NT2/D1 (cell line): ENCODE results near the gene RAB11FIP4.

Experiments used
- DNase-seq: peaks from one replicate; pipeline ENCODE4 v3.0.0-alpha.2; 2011; ENCODE audit warnings: low read depth, low spot score
- H3K27me3 ChIP-seq: 2 replicates; pipeline ENCODE4 v1.6.0; 2011; ENCODE audit warnings: mild to moderate bottlenecking; ENCODE audit not compliant: insufficient read length, insufficient read depth
- H3K36me3 ChIP-seq: 2 replicates; pipeline ENCODE4 v1.6.1; 2011; ENCODE audit warnings: mild to moderate bottlenecking, low read length, mixed read lengths; ENCODE audit not compliant: insufficient read depth, insufficient read length
- H3K4me1 ChIP-seq: 2 replicates; pipeline ENCODE4 v1.5.1; 2011; ENCODE audit not compliant: insufficient read depth, insufficient read length
- H3K4me3 ChIP-seq: 2 replicates; pipeline ENCODE4 v1.5.1; 2011; ENCODE audit warnings: low read depth; ENCODE audit not compliant: insufficient read length
- H3K9ac ChIP-seq: 2 replicates; pipeline ENCODE4 v1.6.0; 2011; ENCODE audit warnings: low read depth; ENCODE audit not compliant: insufficient read length
- H3K9me3 ChIP-seq: 2 replicates; pipeline ENCODE4 v1.5.1; 2011; ENCODE audit warnings: mild to moderate bottlenecking, low read length; ENCODE audit not compliant: insufficient read depth
- SUZ12 ChIP-seq: IDR thresholded peaks from 2 replicates; pipeline ENCODE4 v1.6.1; 2011; ENCODE audit not compliant: insufficient read length, insufficient read depth; ENCODE audit errors: extremely low read depth
- YY1 ChIP-seq: IDR thresholded peaks from 2 replicates; pipeline ENCODE4 v1.6.1; 2011; ENCODE audit not compliant: insufficient read length, insufficient read depth
- ZNF274 ChIP-seq: IDR thresholded peaks from 2 replicates; pipeline ENCODE4 v1.6.1; 2011; ENCODE audit warnings: mild to moderate bottlenecking, low read depth, low read length

RAB11FIP4 gene

GRCh38 chr17:31568121-31568520, 176.6 kb downstream of the RAB11FIP4 start:
- TF ChIP-seq YY1 (no peak), SUZ12 (no peak), ZNF274 (no peak)
- peaks cover 7% of the 10 kb centered on the region for H3K4me1 ChIP-seq
- no peaks in the 10 kb centered on the region for H3K9me3 ChIP-seq
- H3K4me3 ChIP-seq = no peak overlapping the region
- no peaks in the 10 kb centered on the region for H3K27me3 ChIP-seq
- H3K9ac ChIP-seq = no peak overlapping the region
- H3K36me3 ChIP-seq = peaks cover 51% of the 10 kb centered on the region
- DNase-seq = no peak

GRCh38 chr17:31568539-31568938, 177.1 kb downstream of the RAB11FIP4 start:
- Histone ChIP-seq H3K27me3 (no peaks in the 10 kb centered on the region), H3K4me3 (no peak overlapping the region), H3K4me1 (peaks cover 7% of the 10 kb centered on the region), H3K36me3 (peaks cover 52% of the 10 kb centered on the region), H3K9me3 (no peaks in the 10 kb centered on the region), H3K9ac (no peak overlapping the region)
- no peak for TF ChIP-seq SUZ12
- no peak for TF ChIP-seq YY1
- TF ChIP-seq ZNF274 = no peak
- DNase-seq = no peak

- Histone ChIP-seq H3K4me3 (no peak overlapping the region), H3K4me1 (peaks cover 3% of the 10 kb centered on the region), H3K9me3 (no peaks in the 10 kb centered on the region), H3K9ac (no peak overlapping the region), H3K27me3 (no peaks in the 10 kb centered on the region), H3K36me3 (peaks cover 53% of the 10 kb centered on the region)
- TF ChIP-seq ZNF274 = no peak
- TF ChIP-seq SUZ12 = no peak
- no peak for TF ChIP-seq YY1
- no peak for DNase-seq
These were observed 178.8 kb downstream of the RAB11FIP4 start for GRCh38 chr17:31570231-31570630.

GRCh38 chr17:31570951-31571892, 179.7 kb downstream of the RAB11FIP4 start:
- Histone ChIP-seq H3K9ac (no peak overlapping the region), H3K9me3 (no peaks in the 10 kb centered on the region), H3K4me1 (no peaks in the 10 kb centered on the region), H3K36me3 (peaks cover 54% of the 10 kb centered on the region), H3K27me3 (no peaks in the 10 kb centered on the region), H3K4me3 (no peak overlapping the region)
- DNase-seq = no peak
- TF ChIP-seq YY1 = no peak
- TF ChIP-seq ZNF274 = no peak
- no peak for TF ChIP-seq SUZ12

- Histone ChIP-seq H3K27me3 (no peaks in the 10 kb centered on the region), H3K9ac (no peak overlapping the region), H3K9me3 (no peaks in the 10 kb centered on the region), H3K4me1 (no peaks in the 10 kb centered on the region), H3K4me3 (no peak overlapping the region), H3K36me3 (peaks cover 51% of the 10 kb centered on the region)
- no peak for DNase-seq
- TF ChIP-seq YY1 (no peak), ZNF274 (no peak), SUZ12 (no peak)
These were observed 180.9 kb downstream of the RAB11FIP4 start for GRCh38 chr17:31572341-31572740.

- H3K27me3 ChIP-seq = no peaks in the 10 kb centered on the region
- H3K36me3 ChIP-seq = peaks cover 52% of the 10 kb centered on the region
- TF ChIP-seq ZNF274 (no peak), SUZ12 (no peak), YY1 (no peak)
- no peaks in the 10 kb centered on the region for H3K4me1 ChIP-seq
- no peak overlapping the region for H3K9ac ChIP-seq
- no peak overlapping the region for H3K4me3 ChIP-seq
- no peaks in the 10 kb centered on the region for H3K9me3 ChIP-seq
- DNase-seq = no peak
These were observed 181.6 kb downstream of the RAB11FIP4 start for GRCh38 chr17:31573047-31573446.

GRCh38 chr17:31573861-31574260, 182.4 kb downstream of the RAB11FIP4 start:
- Histone ChIP-seq H3K36me3 (peaks cover 47% of the 10 kb centered on the region), H3K9me3 (no peaks in the 10 kb centered on the region), H3K27me3 (no peaks in the 10 kb centered on the region), H3K9ac (no peak overlapping the region), H3K4me1 (no peaks in the 10 kb centered on the region), H3K4me3 (no peak overlapping the region)
- TF ChIP-seq SUZ12 = no peak
- no peak for TF ChIP-seq YY1
- TF ChIP-seq ZNF274 = no peak
- no peak for DNase-seq
